GM19023 (cell line): ENCODE data around the gene CRYBB1.

Experiments
- ATAC-seq: cut with Tn5 transposase; IDR thresholded peaks from one replicate; pipeline ENCODE4 v1.9.1; 2021; ENCODE audit warnings: mild to moderate bottlenecking, moderate library complexity; ENCODE audit not compliant: unreplicated experiment

CRYBB1 gene

DNA sequence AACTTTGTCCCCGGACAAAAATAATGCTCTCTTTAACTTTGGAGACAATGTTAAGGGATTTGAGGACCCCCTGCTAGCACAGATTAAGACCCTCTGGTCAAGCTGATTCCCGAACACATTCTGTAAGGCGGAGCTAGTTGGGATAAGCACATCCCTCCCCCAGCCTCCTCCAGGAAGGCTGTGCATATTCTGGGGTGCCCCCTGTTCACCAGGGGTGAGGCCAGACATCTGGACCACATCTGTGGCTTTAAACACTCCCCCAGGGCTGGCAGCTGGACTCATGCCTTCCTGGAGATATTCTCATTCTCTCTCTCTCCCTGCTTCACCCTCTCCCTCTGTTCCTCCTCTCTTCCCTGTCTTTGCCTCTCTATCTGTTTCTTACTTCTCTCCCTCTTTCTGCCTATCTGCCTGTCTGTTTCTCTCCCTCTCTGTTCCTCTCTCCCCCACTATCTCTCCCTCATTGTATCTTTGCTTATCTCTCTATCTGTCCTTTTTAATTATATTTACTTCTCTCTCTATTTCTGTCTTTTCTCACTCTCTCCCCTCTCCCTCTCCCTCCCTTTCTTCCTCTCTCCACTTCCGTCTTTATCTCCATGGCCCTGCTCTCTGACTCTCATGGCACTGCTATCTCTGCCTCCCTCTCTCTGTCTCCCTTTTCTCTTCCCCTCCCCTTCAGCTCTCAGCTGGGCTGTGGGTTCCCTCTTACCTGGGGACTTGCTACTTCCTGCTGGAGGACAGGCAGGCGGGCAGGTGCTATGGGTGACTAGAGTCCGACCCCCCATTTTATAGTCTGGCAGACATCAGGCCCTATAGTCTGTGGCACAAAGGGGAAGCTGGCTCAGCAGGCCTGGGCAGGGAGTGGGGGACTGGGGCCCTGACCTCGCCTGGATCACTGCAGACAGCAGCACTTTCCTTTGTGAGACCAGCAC, at the start of gene CRYBB1:
Gene CRYBB1 (minus strand): TSS at position 757 of the 929 bp plus-strand sequence. CDS start 1,708 bp downstream, outside the sequence.
- ATAC-seq, result no peak

DNA sequence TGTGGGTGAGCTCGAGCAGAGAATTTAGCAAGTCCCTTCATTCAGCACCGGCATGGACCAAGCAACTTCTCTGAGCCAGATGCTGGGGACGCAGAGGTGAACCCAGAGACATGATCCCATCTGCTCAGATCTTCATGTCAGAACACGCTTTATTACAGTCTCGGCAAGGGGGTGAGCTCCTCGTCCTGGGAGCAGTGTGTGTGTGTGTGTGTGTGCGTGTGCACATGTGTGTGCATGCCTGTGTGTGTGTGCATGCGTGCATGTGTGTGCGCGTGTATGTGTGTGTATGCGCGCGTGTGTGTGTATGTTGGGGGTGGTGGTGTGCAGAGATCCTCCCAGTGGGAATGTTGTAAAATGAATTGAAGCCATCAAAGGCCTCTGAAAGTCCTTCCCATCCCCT, 49.3 kb upstream of the CRYBB1 start:
- ATAC-seq, result no peak

DNA sequence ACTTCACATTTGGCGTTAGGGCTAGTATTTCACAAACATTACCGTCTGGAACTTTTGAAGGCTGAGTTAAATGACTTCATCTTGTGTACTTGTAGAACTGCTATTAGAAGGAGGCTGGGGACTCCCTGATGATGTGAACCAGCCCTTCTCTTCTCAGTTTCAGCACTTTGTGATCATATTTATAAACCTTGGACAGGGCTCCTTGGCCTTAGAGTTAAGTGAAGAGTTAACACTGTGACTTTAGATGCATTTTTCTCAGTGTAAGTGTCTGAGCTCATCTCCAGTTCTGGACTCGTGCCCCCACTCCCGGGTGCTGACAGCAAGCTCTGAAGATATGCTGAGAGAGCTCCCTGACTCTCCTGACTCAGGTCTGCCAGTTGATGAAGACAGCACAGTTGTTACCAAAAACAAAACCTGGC, 48.0 kb upstream of the CRYBB1 start:
- ATAC-seq, result no peak

DNA sequence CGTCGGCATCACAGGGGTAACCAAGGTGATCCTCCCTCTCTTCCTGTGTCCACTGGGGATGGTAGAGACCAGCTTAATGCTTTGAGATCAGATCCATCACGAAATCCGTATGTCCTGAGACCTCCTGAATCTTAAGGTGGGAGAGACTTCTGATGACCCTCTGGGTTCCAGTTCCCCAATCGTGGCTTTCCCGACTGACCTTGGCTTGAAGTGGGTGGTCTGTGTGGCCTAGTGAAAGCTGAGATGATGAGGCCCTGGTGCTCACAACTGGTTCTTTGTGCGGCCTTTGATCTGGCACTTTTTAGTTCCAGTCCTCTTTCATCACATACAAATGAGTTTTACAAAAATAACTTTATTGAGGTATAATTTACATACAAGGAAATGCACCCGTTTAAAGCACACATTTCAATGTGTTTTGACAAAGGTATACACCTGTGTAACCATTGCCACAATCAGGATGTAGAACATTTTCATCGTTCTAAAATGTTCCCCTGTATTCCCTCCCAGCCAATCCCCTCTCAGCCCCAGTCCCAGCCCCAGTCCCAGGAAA, 45.6 kb upstream of the CRYBB1 start:
- no peak for ATAC-seq

DNA sequence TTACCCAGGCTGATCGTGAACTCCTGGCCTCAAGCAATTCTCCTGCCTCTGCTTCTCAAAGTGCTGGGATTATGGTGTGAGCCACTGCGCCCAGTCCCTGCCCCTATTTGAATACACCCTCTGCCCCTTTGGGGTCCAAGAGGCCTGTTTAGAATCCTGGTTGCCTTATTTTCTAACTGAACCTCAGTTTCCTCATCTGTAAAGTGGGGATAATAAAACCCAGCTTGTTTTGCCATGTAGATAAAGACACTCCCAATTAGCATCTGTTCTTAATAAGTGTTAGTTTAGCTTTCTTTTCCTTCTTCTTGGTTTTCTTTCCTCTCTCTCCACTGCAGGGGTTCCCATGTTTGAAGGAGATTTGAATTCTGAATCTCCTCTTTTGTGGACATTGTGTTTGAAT, 44.3 kb upstream of the CRYBB1 start:
- ATAC-seq, result no peak

DNA sequence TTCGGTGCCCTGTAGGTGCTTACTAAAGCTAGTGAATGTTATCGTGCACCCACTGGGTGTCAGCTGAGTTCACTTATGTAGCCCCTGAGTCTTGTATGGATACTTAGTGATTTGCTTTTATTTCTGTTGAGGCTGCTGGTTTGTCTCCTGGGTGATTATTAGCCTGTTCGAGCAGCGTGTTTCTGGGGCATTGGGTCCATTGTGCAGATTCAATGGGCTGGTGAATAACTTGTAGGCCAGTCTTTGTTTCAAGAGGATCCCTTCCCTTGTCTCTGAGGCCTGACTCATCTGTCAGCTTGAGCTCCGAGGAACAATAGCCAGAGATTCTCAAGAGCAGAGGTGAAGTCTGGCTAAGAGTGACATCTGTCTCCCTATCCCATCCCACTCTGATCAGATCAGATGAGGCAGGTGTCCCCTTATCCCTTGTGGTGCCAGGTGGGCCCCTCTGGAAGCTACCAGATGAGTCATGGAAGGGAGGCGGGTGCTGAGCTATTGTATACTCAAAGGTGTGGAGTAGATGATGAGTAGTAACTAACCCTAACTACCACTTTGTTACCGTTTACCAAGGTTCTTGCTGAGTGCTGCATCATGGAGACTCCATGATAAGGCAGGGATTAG, 43.2 kb upstream of the CRYBB1 start:
- ATAC-seq, result no peak

DNA sequence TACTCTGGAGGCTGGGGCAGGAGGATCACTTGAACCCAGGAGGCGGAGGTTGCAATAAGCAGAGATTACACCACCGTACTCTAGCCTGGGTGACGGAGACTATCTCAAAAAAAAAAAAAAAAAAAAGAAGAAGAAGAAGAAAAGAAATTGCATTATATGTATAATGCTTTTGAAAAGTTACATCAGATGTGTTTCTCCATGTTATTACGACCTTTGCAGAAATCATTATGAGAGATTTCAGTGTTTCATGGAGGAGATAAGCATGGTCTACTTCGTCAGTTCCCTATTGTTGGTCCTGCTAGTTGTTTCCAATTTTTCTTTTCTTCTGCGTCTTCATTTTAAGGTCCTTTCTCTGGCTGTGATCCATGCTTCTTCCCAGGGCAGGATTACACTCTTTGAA, 42.5 kb upstream of the CRYBB1 start:
- no peak for ATAC-seq

DNA sequence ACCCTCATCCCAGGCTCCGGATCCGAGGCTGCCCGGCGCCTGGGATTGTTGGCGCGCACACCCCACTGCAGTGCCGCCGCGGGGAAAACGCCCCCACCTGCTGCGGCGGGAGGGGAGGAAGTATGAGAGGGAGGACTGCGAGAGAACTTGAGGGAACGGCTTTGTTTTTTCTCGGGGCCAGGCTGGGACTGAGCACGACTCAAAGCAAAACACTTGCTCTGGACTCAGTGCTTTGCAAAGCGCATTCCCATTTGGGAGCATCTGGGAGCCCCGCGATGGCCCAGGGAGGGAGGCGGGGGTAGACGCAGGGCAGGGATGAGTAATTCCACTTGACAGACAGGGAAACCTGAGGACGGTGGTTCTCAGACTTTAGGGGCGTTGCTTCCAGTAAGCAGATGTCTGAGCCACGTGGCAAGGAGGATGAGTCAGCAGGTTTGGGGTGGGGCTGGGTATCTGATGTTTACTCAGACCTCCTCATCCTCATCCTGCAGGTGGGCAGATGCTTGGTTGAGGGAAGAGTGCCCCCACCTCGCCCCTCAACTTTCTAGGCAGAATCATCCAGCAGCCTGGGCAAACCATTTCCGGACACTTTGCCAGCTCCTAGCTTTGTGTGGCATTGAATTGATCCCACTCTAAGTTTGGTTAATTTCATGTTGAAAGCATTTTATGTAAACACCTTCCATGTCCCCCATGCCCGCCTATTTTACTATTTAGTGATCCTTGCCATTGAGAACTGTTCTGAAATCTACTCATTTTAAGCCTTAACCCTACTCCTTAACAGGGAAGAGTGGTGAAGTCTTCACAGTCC, 41.0 kb upstream of the CRYBB1 start:
- ATAC-seq, result peak; percentile 70

DNA sequence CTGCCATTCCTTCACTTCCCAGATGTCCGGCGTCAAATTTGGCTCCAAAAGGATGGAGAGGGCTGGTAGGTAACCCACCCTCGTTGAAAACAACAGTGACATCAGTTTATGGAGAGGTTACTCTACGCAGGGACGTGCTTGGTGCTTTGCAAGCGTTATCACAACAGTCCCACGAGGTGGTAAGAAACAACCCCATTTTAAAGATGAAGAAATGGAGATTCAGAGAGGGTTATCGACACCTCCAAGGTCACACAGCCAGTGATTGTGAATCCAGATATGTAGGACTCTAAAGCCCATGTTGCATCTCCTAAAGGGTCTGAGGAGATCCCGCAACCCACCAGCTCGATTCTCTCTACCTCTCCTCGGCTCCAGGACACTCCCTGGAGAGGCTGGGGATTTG, 40.3 kb upstream of the CRYBB1 start:
- ATAC-seq, result no peak

DNA sequence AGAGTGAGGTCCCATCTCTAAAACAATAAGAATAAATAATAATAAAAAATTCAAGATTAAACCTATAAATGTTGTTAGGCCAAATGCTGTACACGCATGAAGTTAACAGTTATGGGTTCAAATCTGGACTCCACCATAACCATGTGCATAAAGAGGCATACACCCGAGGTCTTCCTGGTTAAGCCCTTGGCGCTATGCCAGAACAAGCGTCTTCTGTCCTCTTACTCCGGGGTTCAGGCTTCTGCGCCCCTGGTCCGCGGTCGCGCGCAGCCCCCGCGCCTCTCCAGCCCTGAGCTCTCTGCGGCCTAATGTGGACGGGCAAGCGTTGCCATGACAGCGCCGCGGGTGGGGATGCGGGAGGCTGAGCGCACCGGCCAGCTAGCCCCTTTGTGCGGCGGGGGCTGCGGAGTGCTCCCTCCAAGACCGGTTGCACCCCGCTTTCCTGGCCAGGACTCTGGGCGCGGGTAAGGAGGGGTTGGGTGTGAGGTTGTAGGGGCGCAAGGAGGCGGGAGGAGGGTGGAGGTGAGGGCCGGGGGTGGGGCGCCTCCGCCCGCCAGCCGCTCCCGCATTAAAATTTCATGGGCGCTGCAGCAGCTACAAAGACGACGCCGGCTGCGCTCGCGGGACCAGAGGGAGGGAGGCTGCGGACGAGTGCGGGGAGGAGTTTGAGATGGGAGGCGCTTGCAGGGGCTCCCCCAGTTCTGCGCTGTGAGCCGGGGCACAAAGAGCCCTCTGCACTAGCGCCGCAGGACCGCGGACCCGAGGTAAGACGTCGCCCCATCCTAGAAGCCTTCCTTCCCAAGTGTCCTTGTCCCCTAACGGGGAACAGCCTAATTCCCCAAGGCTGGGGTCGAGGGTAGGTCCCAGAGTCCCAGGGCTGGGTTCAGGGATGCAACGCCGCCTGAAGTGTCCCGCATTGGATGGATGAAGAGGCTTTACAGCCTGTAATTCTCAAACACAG, 39.3 kb upstream of the CRYBB1 start, which contains the start of gene MIAT:
Gene MIAT (plus strand): TSS at position 698 of the 961 bp plus-strand sequence.
- ATAC-seq, result peak; percentile 54

DNA sequence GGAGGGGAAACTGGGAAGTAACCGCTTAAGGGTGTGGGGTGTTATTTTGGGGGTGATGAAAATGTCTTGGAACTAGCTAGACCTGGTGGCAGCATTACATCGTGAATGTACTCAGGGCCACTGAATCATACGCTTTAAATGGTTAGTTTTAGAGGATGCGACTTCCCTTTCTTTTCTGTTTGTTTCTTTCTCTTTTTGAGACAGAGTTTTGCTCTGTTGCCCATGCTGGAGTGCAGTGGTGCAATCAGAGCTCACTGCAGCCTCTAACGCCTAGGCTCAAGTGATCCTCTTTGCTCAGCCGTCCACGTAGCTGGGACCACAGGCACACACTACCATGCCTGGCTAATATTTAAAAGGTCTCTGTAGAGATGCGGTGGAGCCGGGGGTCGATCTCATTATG, 34.0 kb upstream of the CRYBB1 start:
- ATAC-seq, result no peak

DNA sequence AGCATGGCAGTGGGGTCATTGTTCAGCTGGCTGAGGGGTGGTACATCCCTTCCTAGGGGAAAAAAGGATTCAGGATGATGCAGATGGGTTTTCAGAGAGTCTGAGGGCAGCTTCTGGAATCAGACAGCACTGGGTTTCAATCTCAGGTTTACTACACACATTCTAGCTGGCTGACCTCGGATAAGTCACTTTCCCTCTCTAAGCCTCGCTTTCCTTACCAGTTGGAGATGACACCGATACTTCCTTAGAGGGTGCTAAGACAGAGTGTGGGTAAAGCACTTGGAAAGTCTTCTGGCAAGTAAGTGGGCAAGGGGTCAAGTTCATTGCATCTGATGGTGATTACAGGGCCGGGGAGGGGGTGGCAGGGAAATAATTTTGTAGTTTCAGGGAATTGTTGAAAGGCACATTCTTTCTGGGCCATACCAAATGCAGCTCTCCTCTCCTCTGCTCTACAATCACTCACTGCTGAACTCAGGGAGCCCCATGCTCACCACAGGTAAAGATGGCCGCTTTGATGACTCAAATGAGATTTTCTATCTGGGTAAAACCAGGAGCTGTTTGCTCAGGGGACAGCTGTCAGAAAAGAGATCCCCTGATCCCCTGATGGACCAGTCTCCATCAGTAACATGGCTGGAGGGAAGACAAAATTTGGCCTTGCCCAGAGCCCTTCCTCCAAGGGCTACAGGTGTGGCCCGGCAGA, 33.0 kb upstream of the CRYBB1 start:
- no peak for ATAC-seq

DNA sequence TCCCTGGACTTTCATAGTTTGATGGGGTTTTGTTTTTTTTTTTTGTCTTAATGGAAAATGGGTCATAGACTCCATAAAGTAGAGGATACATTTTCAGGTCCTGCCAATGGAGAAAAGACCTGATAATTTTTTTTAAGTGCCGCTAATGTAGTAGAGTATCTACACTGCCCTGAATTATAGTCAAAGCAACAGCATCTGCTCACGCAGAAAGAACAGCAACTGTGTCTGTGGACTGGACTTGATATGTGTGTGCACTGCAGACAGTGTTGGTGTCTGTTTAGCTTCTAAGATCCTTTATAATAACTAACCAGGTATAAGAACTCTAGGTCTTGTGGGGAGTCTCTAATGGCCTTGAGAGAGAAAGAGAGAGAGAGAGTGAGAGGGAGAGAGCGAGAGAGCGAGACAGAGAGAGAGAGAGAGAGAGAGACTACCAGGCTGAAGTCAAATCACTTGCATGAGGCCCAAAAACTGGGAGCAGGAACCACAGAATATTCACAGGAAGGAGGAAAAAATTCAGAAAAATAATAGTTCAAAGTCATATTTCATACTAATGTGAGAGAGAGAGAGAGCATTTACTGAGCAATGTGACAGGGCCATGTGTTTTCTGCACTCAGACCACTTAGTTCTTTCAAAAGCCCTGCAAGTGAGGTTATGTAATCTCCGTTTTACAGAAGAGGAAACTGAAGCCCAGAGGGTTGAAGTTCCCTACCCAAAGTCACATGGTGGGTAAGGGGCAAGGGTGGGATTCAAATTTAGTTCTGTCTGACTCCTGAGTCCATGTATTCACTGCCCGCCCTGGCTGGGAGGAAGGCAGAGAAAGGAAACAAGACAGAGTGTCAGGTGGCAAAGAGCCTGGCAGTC, 30.9 kb upstream of the CRYBB1 start:
- no peak for ATAC-seq

DNA sequence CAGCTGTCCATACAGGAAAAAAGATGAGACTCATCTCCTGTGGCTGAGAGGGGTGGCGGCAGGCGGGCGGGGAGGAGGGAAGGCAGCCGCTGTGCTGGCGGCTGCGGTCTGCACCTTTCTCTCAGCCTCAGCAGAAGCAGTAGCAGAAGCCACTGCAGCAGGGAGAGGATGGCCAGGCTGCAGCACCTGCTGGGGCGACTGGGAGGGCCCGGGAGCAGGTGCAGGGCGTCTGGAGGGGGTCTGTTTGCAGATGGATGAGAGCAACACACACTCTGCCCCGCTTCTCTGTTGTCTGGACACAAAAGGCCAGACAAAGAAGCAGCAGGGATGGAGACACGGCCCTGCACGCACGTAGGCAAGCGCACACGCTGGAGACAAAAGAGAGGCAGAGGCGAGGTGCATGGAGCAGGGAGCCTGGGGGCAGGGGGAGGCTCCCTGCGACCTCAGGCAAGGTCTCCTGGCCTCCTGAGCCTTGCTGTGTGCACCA, 30.2 kb upstream of the CRYBB1 start:
- ATAC-seq, result no peak

DNA sequence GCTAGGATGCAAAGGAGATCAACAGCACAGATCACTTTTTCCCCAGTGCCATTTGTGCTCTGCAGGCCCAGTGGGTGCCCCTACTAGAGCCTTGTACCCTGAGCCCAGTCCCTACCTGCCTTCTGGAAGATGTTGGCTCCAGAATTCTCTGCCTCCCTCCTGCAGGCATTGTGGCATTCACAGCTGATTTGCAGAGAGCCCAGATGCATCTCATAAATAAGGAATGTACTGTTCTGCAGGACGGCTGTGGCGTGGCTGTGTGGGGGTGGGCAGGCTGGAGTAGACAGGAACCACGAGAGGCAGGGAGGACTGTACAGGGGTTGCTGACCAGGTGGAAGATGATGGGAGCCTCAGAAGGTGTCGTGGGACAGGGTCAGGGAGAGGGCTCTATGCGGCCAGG, 28.3 kb upstream of the CRYBB1 start:
- ATAC-seq, result no peak

DNA sequence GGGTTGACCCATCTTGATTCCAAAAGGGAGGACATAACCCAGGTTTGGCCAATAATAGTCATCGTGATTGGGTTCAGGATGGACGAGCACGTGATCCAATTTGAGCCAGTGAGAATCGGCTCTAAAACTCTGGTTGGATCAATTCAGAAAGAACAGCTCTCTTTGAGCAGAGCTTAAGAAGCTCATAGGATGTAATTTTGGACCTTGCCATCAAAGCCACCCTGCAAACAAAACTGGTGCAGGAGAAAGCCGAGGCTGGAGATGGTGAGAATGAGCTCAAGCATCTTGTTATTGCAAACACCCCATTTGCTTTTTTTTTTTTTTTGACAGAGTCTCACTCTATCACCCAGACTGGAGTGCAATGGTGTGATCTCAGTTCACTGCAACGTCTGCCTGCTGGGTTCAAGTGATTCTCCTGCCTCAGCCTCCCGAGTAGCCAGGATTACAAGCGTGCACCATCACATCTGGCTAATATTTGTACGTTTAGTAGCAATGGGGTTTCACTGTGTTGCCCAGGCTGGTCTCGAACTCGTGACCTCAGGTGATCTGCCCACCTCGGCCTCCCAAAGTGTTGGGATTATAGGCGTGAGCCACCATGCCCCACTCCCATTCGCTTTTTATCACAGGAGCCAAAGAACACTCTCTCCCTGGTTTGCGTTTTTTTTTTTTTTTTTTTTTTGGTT, 25.7 kb upstream of the CRYBB1 start:
- ATAC-seq, result no peak
